Mammary epithelial cell (primary cell): ENCODE results near the gene CCDC102B.

Experiments used
- CTCF ChIP-seq, 2 donors: IDR thresholded peaks in 1 of 2; conservative IDR thresholded peaks in 1 of 2; 2 replicates each; pipeline ENCODE4 v1.5.1; 2011 to 2012; ENCODE audit warnings: inconsistent platforms in 2 of 2, low read length in 2 of 2, mild to moderate bottlenecking in 2 of 2, control low read depth in 1 of 2, low read depth in 1 of 2; ENCODE audit not compliant: insufficient read depth in 1 of 2; ENCODE audit errors: extremely low read depth in 1 of 2
- EZH2 ChIP-seq: IDR thresholded peaks from 2 replicates; pipeline ENCODE4 v1.6.1; 2012; ENCODE audit warnings: low read length, inconsistent platforms, borderline replicate concordance

- no peak for TF ChIP-seq CTCF (conservative IDR thresholded peaks at IDR 0.05 in 1 of 2, IDR thresholded peaks at IDR 0.05 in 1 of 2; ENCODE audit: extremely low read depth in 1 of 2, insufficient read depth in 1 of 2, low read depth in 1 of 2, low read length in 2 of 2)
- TF ChIP-seq EZH2, result no peak
Measured at GRCh38 chr18:69032009-69032408, 234.1 kb downstream of the CCDC102B start.
